HL-60/S4 (cell line): Measurements from ENCODE around the gene MCU.
"Not testable (repeated sequence)": the region's sequence is repeated elsewhere in the genome, so short reads cannot be mapped to it uniquely, and the experiment has no call there.

Source experiments
- in situ Hi-C: fragments of 300-500 bp; cut with MboI; formaldehyde crosslinking; loops from 2 replicates; pipeline ENCODE4 v1.14.3; 2022; ENCODE audit warnings: low sequenced_read_pairs

MCU gene

DNA sequence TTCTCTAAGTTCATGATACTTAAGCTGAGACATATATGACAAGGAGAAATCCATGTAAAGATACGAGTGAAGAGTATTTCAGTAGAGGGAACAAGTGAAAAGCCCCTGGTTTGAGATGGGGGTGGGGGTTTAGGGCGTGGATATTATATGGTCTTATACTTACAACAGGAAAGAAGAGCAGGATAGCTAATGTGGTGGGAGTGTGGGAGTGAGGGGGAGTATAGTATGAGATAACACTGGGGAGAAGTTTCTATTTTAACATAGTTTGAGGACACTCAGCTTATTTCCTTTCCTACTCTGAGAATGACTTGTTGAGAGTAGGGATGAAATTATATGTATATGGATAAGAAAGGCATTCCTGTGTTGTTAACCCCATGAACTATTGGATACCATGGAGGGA, 36.5 kb downstream of the MCU start:
- in situ Hi-C loops: no loop called here

DNA sequence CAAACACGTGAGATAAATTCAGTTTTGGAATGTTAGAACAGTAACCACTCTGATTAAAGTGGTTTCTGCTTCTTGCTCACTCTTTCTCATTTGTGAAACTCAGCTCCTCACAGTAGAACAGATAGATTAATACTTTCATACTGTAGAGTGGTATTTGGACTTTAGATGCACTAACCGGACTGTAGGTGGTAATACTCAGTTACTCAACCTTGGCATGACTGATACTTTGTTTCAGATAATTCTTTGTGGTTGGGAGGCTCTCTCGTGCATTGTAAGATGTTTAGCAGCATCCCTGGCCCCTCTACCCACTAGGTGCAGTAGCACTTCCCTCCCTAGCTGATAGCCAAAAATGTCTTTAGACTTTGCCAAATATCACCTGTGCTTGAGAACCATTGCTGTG, 37.6 kb downstream of the MCU start:
- in situ Hi-C loops: no loop called here

- in situ Hi-C loops: no loop called here
These were observed 38.5 kb downstream of the MCU start for GRCh38 chr10:72730479-72730878.

DNA sequence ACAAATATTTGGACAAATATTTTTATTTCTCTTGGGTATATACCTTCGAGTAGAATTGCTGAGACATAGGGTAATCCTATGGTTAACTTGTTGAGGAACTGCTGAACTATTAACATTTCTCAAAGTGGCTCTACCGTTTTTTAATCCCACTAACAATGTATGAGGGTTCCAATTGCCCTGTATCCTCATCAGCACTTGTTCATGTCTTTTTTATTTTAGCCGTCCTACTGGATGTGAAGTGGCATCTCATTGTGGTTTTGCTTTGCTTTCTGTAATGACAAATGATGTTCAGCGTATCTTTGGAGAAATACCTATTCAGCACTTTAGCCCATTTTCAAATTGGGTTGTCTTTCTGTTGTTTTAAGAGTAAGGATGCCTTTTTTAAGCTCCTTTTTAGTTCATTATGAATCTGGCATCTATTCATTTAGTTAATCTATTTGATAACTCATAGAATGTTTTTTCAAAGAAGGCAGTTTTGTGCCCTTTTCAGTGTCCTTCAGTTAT, 40.0 kb downstream of the MCU start:
- in situ Hi-C loops: no loop called here

GRCh38 chr10:72732521-72732920, 40.6 kb downstream of the MCU start:
- in situ Hi-C loops: no loop called here

- in situ Hi-C loops: no loop called here
These were observed 42.0 kb downstream of the MCU start for GRCh38 chr10:72733989-72734388.

DNA sequence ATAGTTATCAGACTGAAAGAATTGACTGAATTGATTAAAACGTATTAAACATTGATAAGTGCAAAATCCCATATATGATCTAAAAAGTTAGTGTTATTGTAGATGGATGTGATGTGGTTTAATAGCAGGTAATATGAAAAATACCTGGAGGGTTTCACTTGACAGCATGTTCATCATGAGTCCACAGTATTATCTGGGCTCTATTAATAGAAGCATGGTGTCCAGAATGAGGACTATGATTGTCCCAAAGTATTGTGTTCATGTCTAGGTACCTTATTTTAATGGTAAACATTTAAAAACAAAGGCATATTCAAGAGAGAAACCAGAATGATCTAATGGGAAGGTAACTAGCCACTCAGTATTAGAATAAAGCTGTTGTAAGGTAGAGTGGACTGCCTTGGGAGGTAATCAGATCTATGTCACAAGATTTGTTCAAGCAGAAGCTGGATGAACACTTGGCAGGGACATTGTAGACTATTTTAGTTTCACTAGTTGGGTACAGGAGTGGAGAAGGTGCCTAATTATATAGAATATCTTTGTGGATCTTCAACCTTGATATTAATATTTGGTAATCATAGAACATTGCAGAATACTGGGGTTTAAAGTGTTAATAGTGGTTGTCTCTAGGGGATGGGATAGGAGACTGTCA, 43.5 kb downstream of the MCU start:
- in situ Hi-C loops: no loop called here

DNA sequence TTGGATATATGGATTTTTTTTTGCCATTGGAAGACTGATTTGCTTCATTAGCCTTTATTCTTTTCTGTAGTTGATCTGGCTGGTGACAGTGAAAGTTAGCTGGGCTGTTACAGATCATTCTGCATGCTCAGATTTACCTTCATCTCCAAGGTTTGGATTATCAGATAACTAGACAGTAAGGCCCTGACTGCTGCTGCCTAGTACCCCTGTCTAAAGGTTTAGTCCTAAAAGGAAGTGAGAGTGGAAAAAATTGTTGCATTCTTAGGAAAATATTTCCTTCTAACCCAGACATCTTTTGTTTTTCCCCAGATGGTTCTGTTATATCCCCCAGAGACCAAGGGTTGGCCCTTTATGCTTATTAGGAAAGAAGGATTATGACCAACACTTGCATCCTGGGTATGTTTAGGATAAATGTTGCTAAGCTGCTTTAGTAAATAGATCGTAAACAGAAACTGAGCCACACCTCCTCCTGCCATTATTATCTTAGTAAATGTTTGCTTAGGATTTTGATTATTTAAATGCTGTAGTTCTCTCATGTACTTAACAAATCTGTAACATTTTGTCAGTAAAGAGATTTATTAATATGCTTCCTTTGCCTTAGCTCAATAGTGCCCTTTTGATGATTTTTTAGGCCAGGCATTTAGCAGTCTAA, 44.4 kb downstream of the MCU start:
- in situ Hi-C loops: no loop called here

DNA sequence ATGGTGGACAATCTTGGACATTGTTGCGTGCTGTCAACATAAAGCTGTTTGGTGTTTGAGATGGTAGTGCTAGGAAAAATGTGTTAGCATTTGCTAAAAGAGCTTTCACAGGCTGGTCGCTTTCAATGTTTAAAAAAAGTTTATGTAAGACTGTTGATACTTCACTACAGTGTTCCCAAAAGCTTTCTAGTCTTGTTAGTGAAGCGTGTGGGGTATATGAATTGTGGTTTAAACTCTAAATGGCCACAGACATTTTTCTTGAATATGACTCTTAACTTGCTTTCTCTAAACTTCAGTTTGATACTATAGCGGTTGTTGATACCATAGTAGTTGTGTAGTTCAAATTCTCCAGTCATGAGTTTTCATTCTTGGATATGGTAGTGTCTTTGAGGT, 44.9 kb downstream of the MCU start:
- in situ Hi-C loops: no loop called here

GRCh38 chr10:72737357-72737756, 45.4 kb downstream of the MCU start:
- in situ Hi-C loops: not testable (repeated sequence)

DNA sequence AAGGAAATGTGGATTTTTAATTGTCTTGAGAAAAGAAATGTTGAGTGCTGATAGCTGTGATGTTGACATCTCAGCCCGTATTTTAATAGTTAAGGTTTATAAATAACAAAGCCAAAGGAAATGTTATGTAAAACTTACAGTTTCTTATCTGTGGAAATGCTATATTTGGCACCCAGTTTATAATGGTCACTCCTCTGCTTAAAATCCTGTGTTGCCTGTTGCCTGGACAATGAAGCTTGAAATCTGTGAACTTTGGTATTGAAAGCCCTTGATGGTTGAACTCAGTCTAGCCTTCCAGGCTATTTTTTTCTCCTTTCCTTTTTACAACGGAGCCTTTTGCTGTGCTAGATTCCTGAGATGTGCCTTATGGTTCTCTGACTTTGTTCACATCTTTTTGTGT, 46.5 kb downstream of the MCU start:
- in situ Hi-C loops: no loop called here

DNA sequence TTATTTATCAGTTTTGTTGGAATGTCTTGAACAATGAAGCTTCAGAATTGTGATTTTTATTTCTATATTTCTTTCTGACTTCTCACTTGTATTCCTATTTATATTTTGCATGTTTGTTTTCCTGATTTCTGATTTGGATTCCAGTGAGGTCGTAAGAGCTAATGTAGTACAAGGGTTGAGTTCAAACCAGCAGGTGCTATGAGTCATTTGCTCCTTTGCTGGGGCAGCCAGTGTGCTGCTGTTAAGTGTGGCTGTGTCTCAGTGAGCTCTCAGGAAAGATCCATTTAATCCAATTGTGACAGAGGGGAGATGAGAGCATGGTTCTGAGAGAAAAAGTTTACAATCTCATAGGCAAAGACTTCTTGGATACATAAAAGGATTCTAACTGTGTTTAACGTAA, 48.6 kb downstream of the MCU start:
- in situ Hi-C loops: no loop called here

DNA sequence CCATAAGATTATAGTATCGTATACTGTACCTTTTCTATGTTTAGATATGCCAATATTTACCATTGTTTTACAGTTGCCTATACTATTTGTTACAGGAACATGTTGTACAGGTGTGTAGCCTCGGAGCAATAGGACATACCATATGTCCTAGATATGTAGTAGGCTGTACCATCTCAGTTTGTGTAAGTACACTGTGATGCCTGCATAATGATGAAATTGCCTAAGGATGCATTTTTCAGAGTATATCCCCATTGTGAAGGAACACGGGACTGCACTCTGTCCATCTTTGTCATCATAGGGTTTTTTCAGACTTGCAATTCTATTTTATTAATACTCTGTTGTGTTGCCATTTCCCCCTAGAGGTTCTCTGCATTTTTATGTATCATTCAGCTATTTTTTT, 50.1 kb downstream of the MCU start:
- in situ Hi-C loops: no loop called here

DNA sequence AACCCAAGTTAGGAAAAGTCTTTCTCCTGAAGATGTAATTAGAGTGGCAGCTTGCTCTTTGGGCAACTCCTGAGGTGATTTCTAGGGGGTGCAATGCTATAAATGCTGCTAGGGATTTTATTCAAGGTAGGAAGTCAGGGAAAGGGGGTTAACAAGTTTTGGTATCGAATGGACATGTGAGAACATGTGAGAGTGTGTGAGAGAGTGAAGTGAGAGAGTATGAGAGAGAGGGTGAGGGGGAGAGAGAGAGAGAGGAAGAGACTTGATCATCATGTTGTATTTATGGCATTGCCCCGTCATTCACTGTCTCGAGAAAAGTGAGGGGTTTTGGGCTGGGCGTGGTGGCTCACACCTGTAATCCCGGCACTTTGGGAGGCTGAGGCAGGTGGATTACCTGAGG, 50.9 kb downstream of the MCU start:
- in situ Hi-C loops: no loop called here

DNA sequence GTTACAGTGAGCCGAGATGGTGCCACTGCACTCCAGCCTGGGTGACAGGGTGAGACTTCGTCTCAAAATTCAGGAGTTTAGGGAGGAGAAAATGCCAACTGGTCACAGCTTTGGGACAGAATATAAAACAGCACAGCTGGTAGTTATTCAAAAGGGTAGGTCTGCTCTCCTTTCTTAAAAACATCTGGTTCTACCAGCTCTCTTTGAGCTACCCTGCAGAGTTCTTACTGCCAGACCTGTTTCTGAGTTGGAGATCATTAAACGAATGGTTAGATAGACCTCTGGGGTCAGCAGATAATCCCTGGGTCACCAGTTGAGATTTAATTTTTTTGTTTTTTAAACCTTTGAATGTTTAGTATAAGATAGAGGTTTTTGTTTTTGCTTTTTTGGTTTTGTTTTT, 52.6 kb downstream of the MCU start:
- in situ Hi-C loops: no loop called here

- in situ Hi-C loops: no loop called here
These were observed 54.8 kb downstream of the MCU start for GRCh38 chr10:72746426-72747363.

DNA sequence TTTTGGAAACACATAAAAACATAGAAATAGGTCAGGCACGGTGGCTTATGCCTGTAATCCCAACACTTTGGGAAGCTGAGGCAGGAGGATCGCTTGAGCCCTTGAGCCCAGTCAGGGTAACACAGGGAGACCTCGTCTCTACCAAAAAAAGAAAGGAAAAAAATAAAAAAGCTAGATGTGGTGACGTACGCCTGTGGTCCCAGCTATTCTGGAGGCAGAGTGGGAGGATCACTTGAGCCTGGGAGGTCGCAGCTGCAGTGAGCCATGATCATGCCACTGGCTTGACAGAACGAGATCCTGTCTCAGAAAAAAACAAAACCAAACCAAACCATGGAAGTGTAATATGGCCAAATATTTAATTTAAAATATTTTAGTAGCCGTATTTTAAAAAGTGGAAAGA, 55.6 kb downstream of the MCU start:
- in situ Hi-C loops: no loop called here

- in situ Hi-C loops: no loop called here
These were observed 61.9 kb downstream of the MCU start for GRCh38 chr10:72753760-72754231.

- in situ Hi-C loops: no loop called here
These were observed 62.5 kb downstream of the MCU start for GRCh38 chr10:72754275-72755032.

- in situ Hi-C loops: no loop called here
These were observed 64.9 kb downstream of the MCU start for GRCh38 chr10:72756674-72757385.
